Activated naive CD8-positive, alpha-beta T cell treated with anti-CD3 and anti-CD28 coated beads, Interleukin-2, amount 50 U/mL, for 24 hours (primary cell): Measurements from ENCODE around the gene ECM1.

Source experiments
- ATAC-seq: fragments of 150-1000 bp; cut with Tn5 transposase; one replicate; pipeline ENCODE4 v1.10.0; 2021
- DNase-seq: peaks from one replicate; pipeline ENCODE4 v3.0.0; 2021
- H3K27ac Mint-ChIP-seq: one replicate; pipeline ENCODE4 v1.8.0; 2021; ENCODE audit warnings: mild to moderate bottlenecking, mixed read lengths
- H3K27me3 Mint-ChIP-seq: one replicate; pipeline ENCODE4 v1.8.0; 2021; ENCODE audit warnings: mixed read lengths
- H3K36me3 Mint-ChIP-seq: one replicate; pipeline ENCODE4 v1.8.0; 2021; ENCODE audit warnings: low read depth, mixed read lengths
- H3K4me1 Mint-ChIP-seq: one replicate; pipeline ENCODE4 v1.8.0; 2021; ENCODE audit warnings: mixed read lengths
- H3K4me3 Mint-ChIP-seq: one replicate; pipeline ENCODE4 v1.8.0; 2021; ENCODE audit warnings: mild to moderate bottlenecking, moderate library complexity, mixed read lengths
- H3K9me3 Mint-ChIP-seq: one replicate; pipeline ENCODE4 v1.8.0; 2021; ENCODE audit warnings: mixed read lengths

ECM1 gene

DNA sequence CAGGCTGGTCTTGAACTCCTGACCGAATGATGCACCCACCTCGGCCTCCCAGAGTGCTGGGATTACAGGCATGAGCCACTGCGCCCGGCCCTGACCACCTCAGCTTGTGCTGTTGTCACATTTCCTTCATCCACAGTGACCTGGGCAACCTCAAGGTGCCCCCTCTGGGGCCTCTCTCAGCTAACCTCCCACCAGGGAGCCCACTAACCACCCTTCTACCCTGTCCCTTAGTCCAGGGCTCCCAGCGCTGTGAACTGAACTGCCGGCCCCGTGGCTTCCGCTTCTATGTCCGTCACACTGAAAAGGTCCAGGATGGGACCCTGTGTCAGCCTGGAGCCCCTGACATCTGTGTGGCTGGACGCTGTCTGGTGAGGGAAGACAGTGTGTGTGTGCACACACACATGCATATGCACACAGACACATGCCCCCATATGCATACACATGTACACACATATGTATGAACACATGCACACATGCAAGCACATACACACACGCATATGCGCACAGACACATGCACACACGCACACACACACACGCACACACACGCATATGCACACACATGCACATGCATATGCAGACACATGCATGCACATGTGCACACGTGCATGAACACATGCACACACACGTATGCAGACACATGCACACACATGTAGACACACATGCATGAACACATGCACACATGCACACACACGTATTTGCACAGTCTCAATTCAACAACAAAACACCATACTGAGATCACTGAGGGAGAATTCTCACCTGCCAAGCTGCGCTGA, 47.5 kb downstream of the ECM1 start:
- ATAC-seq = no peak
- no peak overlapping the region for H3K27ac Mint-ChIP-seq
- H3K4me1 Mint-ChIP-seq = peaks cover 23% of the 10 kb centered on the region
- peaks cover 13% of the 10 kb centered on the region for H3K27me3 Mint-ChIP-seq
- no peaks in the 10 kb centered on the region for H3K9me3 Mint-ChIP-seq
- no peak for DNase-seq
- no peaks in the 10 kb centered on the region for H3K36me3 Mint-ChIP-seq
- H3K4me3 Mint-ChIP-seq = no peak overlapping the region

DNA sequence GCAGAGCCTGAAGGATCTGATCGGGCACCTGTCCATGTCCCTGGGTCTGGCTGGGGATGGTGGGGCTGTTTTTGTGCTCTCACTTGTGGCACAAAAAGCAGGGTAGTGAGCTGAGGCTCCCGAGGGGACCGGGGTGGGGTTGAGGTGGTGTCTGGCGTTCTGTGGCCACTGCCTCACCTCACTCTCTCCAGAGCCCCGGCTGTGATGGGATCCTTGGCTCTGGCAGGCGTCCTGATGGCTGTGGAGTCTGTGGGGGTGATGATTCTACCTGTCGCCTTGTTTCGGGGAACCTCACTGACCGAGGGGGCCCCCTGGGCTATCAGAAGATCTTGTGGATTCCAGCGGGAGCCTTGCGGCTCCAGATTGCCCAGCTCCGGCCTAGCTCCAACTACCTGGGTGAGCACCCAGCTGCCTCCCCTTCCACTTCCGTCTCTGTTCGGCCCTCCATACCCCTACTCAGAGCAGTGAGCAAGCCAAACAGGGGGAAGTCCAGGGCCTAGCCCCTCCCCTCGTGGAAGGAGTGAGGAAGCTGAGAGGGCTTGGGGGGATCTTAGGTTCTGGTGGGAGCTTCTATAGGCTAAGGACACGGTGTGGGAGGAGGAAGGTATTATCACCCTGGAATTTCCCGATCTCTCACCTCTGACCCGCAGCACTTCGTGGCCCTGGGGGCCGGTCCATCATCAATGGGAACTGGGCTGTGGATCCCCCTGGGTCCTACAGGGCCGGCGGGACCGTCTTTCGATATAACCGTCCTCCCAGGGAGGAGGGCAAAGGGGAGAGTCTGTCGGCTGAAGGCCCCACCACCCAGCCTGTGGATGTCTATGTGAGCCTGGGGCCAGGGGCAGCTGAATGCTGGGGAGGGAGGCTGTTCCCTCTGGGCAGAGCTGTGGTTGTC, 48.3 kb downstream of the ECM1 start:
- DNase-seq (no peak), ATAC-seq (no peak)
- H3K36me3 Mint-ChIP-seq = no peaks in the 10 kb centered on the region
- no peak overlapping the region for H3K27ac Mint-ChIP-seq
- H3K4me3 Mint-ChIP-seq = no peak overlapping the region
- peaks cover 6% of the 10 kb centered on the region for H3K27me3 Mint-ChIP-seq
- peaks cover 25% of the 10 kb centered on the region for H3K4me1 Mint-ChIP-seq
- no peaks in the 10 kb centered on the region for H3K9me3 Mint-ChIP-seq

DNA sequence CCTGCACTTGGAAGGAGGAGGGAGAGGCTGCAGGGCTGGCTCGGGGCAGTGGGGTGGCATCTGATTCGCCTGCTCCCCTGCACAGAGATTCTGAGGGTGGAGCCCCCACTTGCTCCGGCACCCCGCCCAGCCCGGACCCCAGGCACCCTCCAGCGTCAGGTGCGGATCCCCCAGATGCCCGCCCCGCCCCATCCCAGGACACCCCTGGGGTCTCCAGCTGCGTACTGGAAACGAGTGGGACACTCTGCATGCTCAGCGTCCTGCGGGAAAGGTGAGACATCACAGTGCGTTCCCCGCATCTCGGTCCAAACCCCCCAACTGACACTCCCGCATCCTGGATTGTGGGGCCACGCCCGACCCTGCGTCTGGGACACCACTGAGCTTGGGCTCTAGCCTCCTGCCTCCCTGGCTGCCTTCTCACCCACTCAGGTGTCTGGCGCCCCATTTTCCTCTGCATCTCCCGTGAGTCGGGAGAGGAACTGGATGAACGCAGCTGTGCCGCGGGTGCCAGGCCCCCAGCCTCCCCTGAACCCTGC, 49.2 kb downstream of the ECM1 start:
- Mint-ChIP-seq H3K9me3 (no peaks in the 10 kb centered on the region), H3K27ac (no peak overlapping the region), H3K4me1 (peaks cover 21% of the 10 kb centered on the region), H3K27me3 (no peaks in the 10 kb centered on the region), H3K36me3 (no peaks in the 10 kb centered on the region), H3K4me3 (no peak overlapping the region)
- DNase-seq (no peak), ATAC-seq (no peak)

DNA sequence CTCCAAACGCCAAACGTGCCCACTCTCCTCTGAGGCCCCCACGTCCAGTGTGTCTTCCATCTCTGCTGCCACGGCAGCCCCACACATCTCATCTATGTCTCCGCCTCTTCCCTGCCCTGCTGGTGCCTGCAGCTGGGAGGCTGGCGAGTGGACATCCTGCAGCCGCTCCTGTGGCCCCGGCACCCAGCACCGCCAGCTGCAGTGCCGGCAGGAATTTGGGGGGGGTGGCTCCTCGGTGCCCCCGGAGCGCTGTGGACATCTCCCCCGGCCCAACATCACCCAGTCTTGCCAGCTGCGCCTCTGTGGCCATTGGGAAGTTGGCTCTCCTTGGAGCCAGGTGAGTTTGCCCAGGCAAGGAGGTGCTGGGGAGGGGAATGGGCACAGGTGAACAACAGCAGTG, 49.9 kb downstream of the ECM1 start:
- H3K27ac Mint-ChIP-seq = no peak overlapping the region

DNA sequence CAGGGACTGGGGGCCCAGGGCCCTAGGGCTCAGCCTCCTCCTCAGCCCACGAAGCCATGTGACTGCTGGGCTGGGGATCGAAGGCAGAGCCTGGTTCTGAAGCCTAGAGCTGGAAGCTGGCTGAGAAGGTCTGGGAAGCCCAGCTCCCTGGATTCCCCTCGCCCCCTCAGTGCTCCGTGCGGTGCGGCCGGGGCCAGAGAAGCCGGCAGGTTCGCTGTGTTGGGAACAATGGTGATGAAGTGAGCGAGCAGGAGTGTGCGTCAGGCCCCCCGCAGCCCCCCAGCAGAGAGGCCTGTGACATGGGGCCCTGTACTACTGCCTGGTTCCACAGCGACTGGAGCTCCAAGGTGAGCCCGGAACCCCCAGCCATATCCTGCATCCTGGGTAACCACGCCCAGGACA, 50.4 kb downstream of the ECM1 start:
- no peak for DNase-seq
- no peaks in the 10 kb centered on the region for H3K27me3 Mint-ChIP-seq
- no peak overlapping the region for H3K27ac Mint-ChIP-seq
- peaks cover 26% of the 10 kb centered on the region for H3K4me1 Mint-ChIP-seq
- no peaks in the 10 kb centered on the region for H3K36me3 Mint-ChIP-seq
- H3K4me3 Mint-ChIP-seq = no peak overlapping the region
- no peak for ATAC-seq
- no peaks in the 10 kb centered on the region for H3K9me3 Mint-ChIP-seq

More for the DNA sequence above, 49.9 kb downstream of the ECM1 start:
- Mint-ChIP-seq H3K4me3 (no peak overlapping the region), H3K36me3 (no peaks in the 10 kb centered on the region), H3K27me3 (no peaks in the 10 kb centered on the region), H3K9me3 (no peaks in the 10 kb centered on the region), H3K4me1 (peaks cover 21% of the 10 kb centered on the region)
- DNase-seq (no peak), ATAC-seq (no peak)

DNA sequence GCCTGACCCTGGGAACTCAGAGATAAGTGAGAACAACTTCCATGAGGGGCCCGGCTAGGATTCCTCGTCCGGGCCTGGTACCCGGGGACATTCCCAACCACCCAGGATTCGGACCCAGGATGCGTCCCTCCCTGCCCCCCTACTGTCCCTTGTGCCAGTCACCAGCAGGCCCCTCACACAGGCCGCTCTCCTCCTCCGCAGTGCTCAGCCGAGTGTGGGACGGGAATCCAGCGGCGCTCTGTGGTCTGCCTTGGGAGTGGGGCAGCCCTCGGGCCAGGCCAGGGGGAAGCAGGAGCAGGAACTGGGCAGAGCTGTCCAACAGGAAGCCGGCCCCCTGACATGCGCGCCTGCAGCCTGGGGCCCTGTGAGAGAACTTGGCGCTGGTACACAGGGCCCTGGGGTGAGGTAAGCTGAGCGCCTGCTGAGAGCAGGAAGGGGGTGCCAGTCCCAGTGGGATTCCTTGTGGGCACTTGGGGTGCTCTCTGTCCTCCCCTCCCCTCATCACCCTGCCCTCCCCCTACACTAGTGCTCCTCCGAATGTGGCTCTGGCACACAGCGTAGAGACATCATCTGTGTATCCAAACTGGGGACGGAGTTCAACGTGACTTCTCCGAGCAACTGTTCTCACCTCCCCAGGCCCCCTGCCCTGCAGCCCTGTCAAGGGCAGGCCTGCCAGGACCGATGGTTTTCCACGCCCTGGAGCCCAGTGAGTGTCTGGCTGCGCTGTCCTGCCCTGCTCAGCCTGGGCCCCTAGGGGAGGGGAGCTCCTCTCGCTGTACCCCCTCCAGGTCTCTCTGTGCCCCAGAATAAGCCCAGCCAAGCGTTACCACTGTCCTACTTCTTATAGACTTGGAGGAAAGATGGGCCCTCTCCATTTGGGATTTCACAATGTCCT, 51.1 kb downstream of the ECM1 start:
- DNase-seq (no peak), ATAC-seq (no peak)
- no peaks in the 10 kb centered on the region for H3K27me3 Mint-ChIP-seq
- H3K36me3 Mint-ChIP-seq = no peaks in the 10 kb centered on the region
- H3K27ac Mint-ChIP-seq = no peak overlapping the region
- peaks cover 33% of the 10 kb centered on the region for H3K4me1 Mint-ChIP-seq
- no peak overlapping the region for H3K4me3 Mint-ChIP-seq
- no peaks in the 10 kb centered on the region for H3K9me3 Mint-ChIP-seq

DNA sequence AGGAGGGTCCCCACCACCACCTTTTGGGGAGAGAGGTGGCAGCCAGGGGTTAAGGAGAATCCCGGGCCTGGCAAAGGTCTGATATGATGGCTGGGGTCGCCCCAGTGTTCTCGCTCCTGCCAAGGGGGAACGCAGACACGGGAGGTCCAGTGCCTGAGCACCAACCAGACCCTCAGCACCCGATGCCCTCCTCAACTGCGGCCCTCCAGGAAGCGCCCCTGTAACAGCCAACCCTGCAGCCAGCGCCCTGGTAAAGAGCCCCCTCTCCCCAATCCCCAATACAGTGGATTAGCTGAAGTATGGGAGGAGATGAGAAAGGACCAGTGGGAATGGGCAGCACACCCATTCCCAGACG, 51.7 kb downstream of the ECM1 start:
- DNase-seq (no peak), ATAC-seq (no peak)
- Mint-ChIP-seq H3K4me3 (no peak overlapping the region), H3K9me3 (no peaks in the 10 kb centered on the region), H3K36me3 (no peaks in the 10 kb centered on the region), H3K27me3 (no peaks in the 10 kb centered on the region), H3K4me1 (peaks cover 39% of the 10 kb centered on the region), H3K27ac (peak overlapping the region; percentile 68)

DNA sequence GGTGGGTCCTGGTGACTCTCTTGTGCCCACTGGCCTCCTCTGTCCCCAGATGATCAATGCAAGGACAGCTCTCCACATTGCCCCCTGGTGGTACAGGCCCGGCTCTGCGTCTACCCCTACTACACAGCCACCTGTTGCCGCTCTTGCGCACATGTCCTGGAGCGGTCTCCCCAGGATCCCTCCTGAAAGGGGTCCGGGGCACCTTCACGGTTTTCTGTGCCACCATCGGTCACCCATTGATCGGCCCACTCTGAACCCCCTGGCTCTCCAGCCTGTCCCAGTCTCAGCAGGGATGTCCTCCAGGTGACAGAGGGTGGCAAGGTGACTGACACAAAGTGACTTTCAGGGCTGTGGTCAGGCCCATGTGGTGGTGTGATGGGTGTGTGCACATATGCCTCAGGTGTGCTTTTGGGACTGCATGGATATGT, 52.1 kb downstream of the ECM1 start:
- Mint-ChIP-seq H3K9me3 (no peaks in the 10 kb centered on the region), H3K27ac (peak overlapping the region; percentile 68), H3K27me3 (no peaks in the 10 kb centered on the region), H3K36me3 (no peaks in the 10 kb centered on the region), H3K4me1 (peaks cover 43% of the 10 kb centered on the region), H3K4me3 (peak overlapping the region; percentile 40)
- DNase-seq (peak; percentile 81), ATAC-seq (no peak)

DNA sequence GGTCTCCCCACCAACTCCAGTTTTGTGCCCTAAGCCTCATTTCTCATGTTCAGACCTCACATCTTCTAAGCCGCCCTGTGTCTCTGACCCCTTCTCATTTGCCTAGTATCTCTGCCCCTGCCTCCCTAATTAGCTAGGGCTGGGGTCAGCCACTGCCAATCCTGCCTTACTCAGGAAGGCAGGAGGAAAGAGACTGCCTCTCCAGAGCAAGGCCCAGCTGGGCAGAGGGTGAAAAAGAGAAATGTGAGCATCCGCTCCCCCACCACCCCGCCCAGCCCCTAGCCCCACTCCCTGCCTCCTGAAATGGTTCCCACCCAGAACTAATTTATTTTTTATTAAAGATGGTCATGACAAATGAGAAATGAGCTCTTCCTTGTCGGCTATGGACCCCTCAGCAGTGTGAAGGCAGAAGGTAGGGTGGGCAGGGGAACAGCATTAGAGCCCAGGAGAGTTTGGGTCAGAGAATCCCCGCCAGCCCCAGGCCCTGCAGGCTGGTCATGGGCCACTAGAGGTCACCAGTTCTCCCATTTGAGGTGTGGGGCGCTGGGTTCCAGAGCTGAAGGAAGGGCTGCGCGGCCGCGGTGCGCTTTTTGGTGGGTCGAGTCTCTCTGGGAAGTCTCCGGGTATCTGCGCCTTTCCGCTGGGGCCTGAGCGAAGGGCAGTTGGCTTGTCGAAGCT, 52.8 kb downstream of the ECM1 start:
- ATAC-seq = peak; percentile 45
- Mint-ChIP-seq H3K9me3 (no peaks in the 10 kb centered on the region), H3K4me3 (peak overlapping the region; percentile 86), H3K36me3 (no peaks in the 10 kb centered on the region), H3K4me1 (peaks cover 48% of the 10 kb centered on the region), H3K27me3 (no peaks in the 10 kb centered on the region), H3K27ac (peak overlapping the region; percentile 98)
- peak; percentile 92 for DNase-seq

DNA sequence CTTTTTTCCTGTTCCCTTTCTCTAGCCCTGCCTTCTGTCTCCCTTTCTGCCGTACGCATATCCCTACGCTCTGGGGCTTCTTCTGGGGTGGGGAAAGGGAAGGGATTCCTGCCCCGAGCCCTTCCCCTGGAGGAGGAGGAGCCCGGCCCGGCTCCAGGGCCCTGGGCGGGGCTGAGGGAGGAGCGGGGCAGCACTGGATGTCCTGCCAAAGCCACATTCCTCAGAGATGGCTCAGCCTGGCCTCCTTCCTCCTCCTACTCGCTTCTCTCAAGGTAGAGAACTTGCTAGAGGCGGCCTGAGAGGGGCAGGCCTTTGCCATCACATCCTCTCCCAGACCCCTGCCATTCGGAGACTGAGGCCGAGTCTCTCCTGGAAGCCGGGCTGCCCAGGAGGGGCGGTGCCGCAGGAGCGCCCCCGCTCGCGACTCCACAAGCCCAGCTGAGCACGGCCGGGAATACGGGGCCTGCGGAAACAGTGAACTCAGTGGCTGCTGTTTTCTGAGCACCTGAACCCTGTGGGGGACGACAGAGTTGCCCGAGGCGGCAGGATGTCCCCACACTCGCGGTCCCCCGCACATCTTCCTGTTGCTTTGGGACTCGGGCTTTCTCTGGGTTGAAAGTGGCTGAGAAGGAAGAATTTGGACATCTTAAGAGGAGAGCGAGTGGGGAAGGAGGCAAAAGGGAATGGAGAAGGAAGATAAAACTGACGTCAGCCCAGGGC, 53.5 kb downstream of the ECM1 start:
- H3K9me3 Mint-ChIP-seq = no peaks in the 10 kb centered on the region
- peak; percentile 34 for ATAC-seq
- H3K4me3 Mint-ChIP-seq = peak overlapping the region; percentile 86
- H3K27me3 Mint-ChIP-seq = no peaks in the 10 kb centered on the region
- no peaks in the 10 kb centered on the region for H3K36me3 Mint-ChIP-seq
- H3K27ac Mint-ChIP-seq = peak overlapping the region; percentile 98
- H3K4me1 Mint-ChIP-seq = peaks cover 54% of the 10 kb centered on the region
- peak; percentile 71 for DNase-seq

DNA sequence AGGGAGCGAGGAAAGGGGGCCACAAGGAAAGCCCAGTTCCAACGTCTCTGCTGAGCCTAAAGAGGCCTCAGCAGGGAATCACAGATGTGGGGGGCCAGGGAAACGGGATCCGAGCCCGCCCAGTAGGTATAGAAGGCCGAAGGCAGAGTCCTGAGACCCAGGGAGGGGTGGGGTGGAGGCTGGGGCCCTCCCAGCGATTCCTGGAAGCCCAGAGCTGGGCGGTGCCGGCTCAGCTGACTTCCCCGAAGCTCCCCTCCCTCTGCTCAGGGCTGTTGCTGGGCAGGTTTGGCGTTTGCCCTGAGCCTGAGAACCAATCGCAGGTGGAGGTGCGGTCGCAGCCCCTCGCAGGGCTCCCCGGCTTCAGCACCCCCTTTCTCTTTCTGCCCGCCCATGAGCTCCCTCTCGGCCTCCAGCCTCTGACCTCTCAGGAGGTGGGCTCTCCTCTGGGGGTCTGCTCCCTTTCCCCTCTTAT, 54.1 kb downstream of the ECM1 start:
- Mint-ChIP-seq H3K27ac (peak overlapping the region; percentile 98), H3K4me3 (peak overlapping the region; percentile 86), H3K36me3 (peaks cover under 1% of the 10 kb centered on the region), H3K9me3 (no peaks in the 10 kb centered on the region), H3K4me1 (peaks cover 60% of the 10 kb centered on the region), H3K27me3 (no peaks in the 10 kb centered on the region)
- peak; percentile 57 for ATAC-seq
- DNase-seq = peak; percentile 89

DNA sequence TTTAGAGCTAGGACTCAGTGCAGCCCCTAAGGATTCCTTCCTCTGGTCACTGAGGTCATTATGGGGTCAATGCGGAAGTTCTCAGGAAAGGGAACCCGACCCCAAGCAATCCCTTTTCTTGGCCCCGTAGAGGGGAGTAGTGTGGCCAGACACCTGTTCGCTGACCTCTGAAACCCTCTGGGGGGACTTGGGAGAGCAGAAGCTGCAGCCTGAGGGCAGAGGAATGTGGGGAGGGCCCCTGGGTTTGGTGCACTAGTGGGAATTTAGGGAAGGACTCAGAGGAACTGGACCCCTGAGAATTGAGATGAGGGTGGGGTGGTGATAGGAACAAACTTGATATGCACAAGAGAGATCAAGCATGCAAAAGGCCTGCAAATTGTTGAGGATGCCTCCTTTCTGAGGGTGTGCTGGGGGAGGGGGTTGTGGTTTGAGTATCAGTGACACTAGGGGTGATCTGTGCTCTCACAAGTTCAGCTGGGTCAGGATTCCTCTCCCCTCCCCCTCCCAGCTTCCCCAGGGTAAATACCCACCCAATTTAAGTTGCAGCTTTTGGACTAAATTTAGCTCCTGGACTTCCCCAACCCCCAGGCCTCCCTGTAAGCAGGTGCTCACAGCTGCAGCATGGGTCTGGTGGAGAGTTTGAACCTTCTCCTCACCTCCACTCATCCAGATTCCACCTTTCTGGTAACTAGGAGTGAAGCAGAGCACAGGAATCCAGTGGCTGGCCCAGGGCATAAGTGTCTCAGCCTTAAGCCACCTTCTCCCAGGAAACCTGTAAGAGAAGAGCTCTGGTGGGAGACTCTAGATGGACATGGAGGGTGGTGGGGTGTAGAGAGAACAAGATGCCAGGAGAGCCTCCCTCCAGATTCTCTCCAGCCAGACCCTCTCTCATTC, 54.8 kb downstream of the ECM1 start:
- peak; percentile 85 for DNase-seq
- ATAC-seq = peak; percentile 31
- peaks cover 4% of the 10 kb centered on the region for H3K36me3 Mint-ChIP-seq

More for the DNA sequence above, 54.8 kb downstream of the ECM1 start:
- Mint-ChIP-seq H3K4me1 (peaks cover 66% of the 10 kb centered on the region), H3K27ac (peak overlapping the region; percentile 98), H3K9me3 (no peaks in the 10 kb centered on the region), H3K27me3 (no peaks in the 10 kb centered on the region), H3K4me3 (peak overlapping the region; percentile 86)
